Natural killer cell (primary cell): ENCODE results near the gene ARHGEF16. TPM values are rescaled to one million over a fixed set of nuclear protein-coding genes. Genes with fewer than 3 reads are reported as not detected.

Experiments used
- ATAC-seq, 3 donors: fragments of 150-1000 bp in 2 of 3; fragments of 200-7000 bp in 1 of 3; cut with Tn5 transposase; 1 replicate in 1 of 3; 2 replicates in 2 of 3; pipeline ENCODE4 v1.10.0; 2021; ENCODE audit warnings: mild to moderate bottlenecking in 2 of 3, moderate library complexity in 2 of 3
- DNase-seq, 2 donors: peaks; one replicate each; pipeline versions ENCODE4 v3.0.0 to v3.0.0-alpha.2; 2013 to 2021; ENCODE audit warnings: mixed read lengths in 1 of 2
- H3K27ac ChIP-seq: one replicate; pipeline ENCODE4 v1.5.1; 2013; ENCODE audit warnings: mild to moderate bottlenecking, low read length
- H3K27me3 ChIP-seq: one replicate; pipeline ENCODE4 v1.6.1; 2013; ENCODE audit warnings: low read length; ENCODE audit not compliant: control insufficient read depth, insufficient read depth
- H3K36me3 ChIP-seq: one replicate; pipeline ENCODE4 v1.6.1; 2013; ENCODE audit warnings: low read length; ENCODE audit not compliant: control insufficient read depth, insufficient read depth
- H3K4me1 ChIP-seq: one replicate; pipeline ENCODE4 v1.6.1; 2013; ENCODE audit warnings: low read length; ENCODE audit not compliant: control insufficient read depth, insufficient read depth
- H3K4me3 ChIP-seq: one replicate; pipeline ENCODE4 v1.5.1; 2013; ENCODE audit warnings: low read length
- H3K9me3 ChIP-seq: one replicate; pipeline ENCODE4 v1.6.1; 2013; ENCODE audit warnings: low read length; ENCODE audit not compliant: control insufficient read depth, insufficient read depth
- H3K27ac Mint-ChIP-seq, 2 donors: one replicate each; pipeline ENCODE4 v1.8.0; 2022; ENCODE audit warnings: mild to moderate bottlenecking in 2 of 2, mixed read lengths in 2 of 2, moderate library complexity in 1 of 2
- H3K27me3 Mint-ChIP-seq, 2 donors: one replicate each; pipeline ENCODE4 v1.8.0; 2022; ENCODE audit warnings: low read depth in 2 of 2, mixed read lengths in 2 of 2
- H3K36me3 Mint-ChIP-seq: one replicate; pipeline ENCODE4 v1.8.0; 2022; ENCODE audit warnings: mixed read lengths
- H3K4me1 Mint-ChIP-seq, 2 donors: one replicate each; pipeline ENCODE4 v1.8.0; 2022; ENCODE audit warnings: mixed read lengths in 2 of 2
- H3K4me3 Mint-ChIP-seq: one replicate; pipeline ENCODE4 v1.8.0; 2022; ENCODE audit warnings: mild to moderate bottlenecking, moderate library complexity, mixed read lengths
- H3K9me3 Mint-ChIP-seq, 2 donors: one replicate each; pipeline ENCODE4 v1.8.0; 2022; ENCODE audit warnings: mixed read lengths in 2 of 2
- WGBS: methylation state at CpG from one replicate; pipeline ENCODE4 v1.1.7; 2013; ENCODE audit warnings: missing lambda C conversion rate; ENCODE audit not compliant: insufficient coverage; 5-methylcytosine and 5-hydroxymethylcytosine counted together
- intact Hi-C: fragments of 100-400 bp; cut with micrococcal nuclease; formaldehyde crosslinking; loops from one replicate; pipeline ENCODE4 v1.14.2; 2022
- total RNA-seq, 4 donors: library from RNA; stranded (reverse); fragments of 120-200 nt in 1 of 4; gene quantifications; one replicate each; pipeline versions ENCODE4 v1.2.3 to v1.2.4, GENCODE V29; 2013 to 2022
- TF ChIP-seq, protein P1 (sequence below): fragments of 200-600 bp; IDR thresholded peaks from one replicate; pipeline ENCODE4 v1.8.0; 2022; ENCODE audit warnings: antibody characterized with exemption

The ARHGEF16 gene
- total RNA-seq, 3 donors from 2014 or later (not counting 1 experiment from before 2014, with no cell fraction given), result not detected

DNA sequence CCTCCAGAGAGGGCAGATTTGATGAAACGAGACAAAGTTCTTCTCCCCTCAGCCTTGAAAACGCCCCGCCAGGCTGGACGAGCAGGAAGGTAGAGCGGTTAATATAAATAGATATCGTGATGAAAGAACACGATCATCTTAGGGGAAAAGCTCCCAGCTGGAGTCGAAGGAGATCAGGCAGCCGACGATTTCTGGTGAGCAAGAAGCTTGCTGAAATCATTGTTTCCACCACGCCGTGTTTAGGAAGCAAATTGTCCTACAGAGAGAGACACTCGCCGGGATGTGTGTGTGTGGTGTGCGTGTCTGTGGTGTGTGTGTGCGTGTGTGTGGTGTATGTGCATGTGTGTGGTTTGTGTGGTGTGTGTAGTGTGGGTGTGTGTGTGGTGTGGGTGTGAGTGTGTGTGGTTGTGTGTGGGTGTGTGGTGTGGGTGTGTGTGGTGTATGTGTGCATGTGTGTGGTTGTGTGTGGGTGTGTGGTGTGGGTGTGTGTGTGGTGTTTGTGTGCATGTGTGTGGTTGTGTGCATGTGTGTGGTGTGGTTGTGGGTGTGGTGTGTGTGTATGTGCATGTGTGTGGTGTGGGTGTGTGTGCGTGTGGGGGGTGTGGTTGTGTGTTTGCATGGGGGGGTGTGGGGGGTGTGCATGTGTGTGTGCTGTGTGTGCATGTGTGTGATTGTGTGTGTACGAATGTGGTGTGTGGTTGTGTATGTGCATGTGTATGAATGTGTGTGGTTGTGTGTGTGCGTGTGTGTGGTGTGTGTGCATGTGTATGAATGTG, 44.9 kb upstream of the ARHGEF16 start:
- WGBS, result 93% methylated on average over 18 of the region's 19 CpGs
- H3K36me3 ChIP-seq, result no peaks in the 10 kb centered on the region
- Mint-ChIP-seq H3K9me3 (no peaks in the 10 kb centered on the region), H3K27ac (no peak overlapping the region), H3K27me3 (peaks cover 0 to 7% of the 10 kb centered on the region in 2 donors), H3K36me3 (no peaks in the 10 kb centered on the region), H3K4me3 (no peak overlapping the region), H3K4me1 (no peaks in the 10 kb centered on the region)
- no peaks in the 10 kb centered on the region for H3K9me3 ChIP-seq
- no peaks in the 10 kb centered on the region for H3K4me1 ChIP-seq
- no peak for ATAC-seq
- H3K27ac ChIP-seq, result no peak overlapping the region
- no peak for DNase-seq
- TF ChIP-seq, protein P1, sequence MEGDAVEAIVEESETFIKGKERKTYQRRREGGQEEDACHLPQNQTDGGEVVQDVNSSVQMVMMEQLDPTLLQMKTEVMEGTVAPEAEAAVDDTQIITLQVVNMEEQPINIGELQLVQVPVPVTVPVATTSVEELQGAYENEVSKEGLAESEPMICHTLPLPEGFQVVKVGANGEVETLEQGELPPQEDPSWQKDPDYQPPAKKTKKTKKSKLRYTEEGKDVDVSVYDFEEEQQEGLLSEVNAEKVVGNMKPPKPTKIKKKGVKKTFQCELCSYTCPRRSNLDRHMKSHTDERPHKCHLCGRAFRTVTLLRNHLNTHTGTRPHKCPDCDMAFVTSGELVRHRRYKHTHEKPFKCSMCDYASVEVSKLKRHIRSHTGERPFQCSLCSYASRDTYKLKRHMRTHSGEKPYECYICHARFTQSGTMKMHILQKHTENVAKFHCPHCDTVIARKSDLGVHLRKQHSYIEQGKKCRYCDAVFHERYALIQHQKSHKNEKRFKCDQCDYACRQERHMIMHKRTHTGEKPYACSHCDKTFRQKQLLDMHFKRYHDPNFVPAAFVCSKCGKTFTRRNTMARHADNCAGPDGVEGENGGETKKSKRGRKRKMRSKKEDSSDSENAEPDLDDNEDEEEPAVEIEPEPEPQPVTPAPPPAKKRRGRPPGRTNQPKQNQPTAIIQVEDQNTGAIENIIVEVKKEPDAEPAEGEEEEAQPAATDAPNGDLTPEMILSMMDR, result no peak
- intact Hi-C loops, result no loop called here
- no peaks in the 10 kb centered on the region for H3K27me3 ChIP-seq
- no peak overlapping the region for H3K4me3 ChIP-seq

DNA sequence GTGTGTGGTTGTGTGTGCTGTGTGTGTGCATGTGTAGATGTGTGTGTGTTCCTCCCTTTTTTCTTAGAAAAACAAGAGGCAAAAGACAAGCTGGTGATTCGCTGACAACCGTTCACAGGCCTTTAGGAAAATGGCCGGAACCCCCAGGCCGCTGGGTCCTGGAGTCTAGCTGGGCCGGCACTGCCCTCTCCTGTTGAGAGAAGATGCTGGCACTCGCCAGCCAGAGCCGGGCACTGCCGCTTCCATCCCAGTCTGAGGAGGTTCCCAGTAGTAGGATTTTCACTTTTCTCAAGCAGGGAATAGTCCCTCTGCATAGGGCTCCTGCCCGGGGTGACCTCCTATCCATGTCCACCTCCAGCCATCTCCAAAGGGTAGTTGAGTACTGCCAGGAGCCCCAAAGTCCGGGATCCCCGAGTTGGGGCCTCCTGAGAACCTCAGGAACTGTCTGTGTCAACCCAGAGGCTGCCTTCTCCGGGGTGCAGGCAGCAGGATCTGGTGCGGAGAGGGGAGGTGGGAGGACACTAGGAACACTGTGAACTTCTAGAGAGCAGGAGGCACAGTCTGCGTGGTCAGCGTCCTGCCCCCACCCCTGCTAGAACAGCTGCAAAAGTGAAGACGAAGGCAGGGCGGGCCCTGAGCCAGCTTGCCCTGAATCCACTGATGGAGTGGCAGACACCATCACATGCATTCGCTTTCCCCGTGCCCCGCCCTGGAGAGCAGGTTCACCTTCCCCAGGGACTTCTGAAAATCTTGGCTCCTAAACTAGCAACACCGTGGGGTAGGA, 44.1 kb upstream of the ARHGEF16 start:
- WGBS, result 88% methylated on average over 21 of the region's 21 CpGs
- TF ChIP-seq, protein P1, result no peak
- Mint-ChIP-seq H3K9me3 (no peaks in the 10 kb centered on the region), H3K27ac (no peak overlapping the region), H3K4me1 (no peaks in the 10 kb centered on the region), H3K36me3 (no peaks in the 10 kb centered on the region), H3K27me3 (peaks cover 0 to 7% of the 10 kb centered on the region in 2 donors), H3K4me3 (no peak overlapping the region)
- intact Hi-C loops, result no loop called here
- Histone ChIP-seq H3K4me3 (no peak overlapping the region), H3K36me3 (no peaks in the 10 kb centered on the region), H3K4me1 (no peaks in the 10 kb centered on the region), H3K27ac (no peak overlapping the region), H3K27me3 (no peaks in the 10 kb centered on the region), H3K9me3 (no peaks in the 10 kb centered on the region)
- ATAC-seq (no peak), DNase-seq (no peak)

DNA sequence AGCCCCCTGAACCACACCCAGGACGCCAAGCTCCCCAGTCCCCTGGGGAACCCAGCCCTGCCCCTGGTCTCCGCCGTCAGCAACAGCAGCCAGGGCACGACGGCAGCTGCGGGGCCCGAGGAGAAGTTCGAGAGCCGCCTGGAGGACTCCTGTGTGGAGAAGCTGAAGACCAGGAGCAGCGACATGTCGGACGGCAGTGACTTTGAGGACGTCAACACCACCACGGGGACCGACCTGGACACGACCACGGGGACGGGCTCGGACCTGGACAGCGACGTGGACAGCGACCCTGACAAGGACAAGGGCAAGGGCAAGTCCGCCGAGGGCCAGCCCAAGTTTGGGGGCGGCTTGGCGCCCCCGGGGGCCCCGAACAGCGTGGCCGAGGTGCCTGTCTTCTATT, 42.7 kb upstream of the ARHGEF16 start:
- Mint-ChIP-seq H3K4me3 (no peak overlapping the region), H3K4me1 (no peaks in the 10 kb centered on the region), H3K27ac (no peak overlapping the region), H3K36me3 (no peaks in the 10 kb centered on the region), H3K27me3 (peaks cover 0 to 2% of the 10 kb centered on the region in 2 donors), H3K9me3 (no peaks in the 10 kb centered on the region)
- Histone ChIP-seq H3K9me3 (peaks cover 6% of the 10 kb centered on the region), H3K27me3 (no peaks in the 10 kb centered on the region), H3K4me1 (no peaks in the 10 kb centered on the region), H3K27ac (no peak overlapping the region), H3K36me3 (no peaks in the 10 kb centered on the region), H3K4me3 (no peak overlapping the region)
- intact Hi-C loops, result no loop called here
- 94% methylated on average over 30 of the region's 30 CpGs for WGBS
- TF ChIP-seq, protein P1, result no peak
- ATAC-seq (no peak), DNase-seq (no peak)
